ENCODE measurements around the gene OR51B4. TPM values are rescaled to one million over a fixed set of nuclear protein-coding genes. Genes with fewer than 3 reads are reported as not detected.

The OR51B4 gene
- total and polyA plus RNA-seq, 2 of the 13 experiments (the other 11 are each of a cell fraction or from before 2014, with no cell fraction given), result 0.11 to 0.33 TPM

- Histone ChIP-seq H3K79me2 (ENCODE audit: insufficient read depth, low read length) (no peaks in the 10 kb centered on the region), H3K9ac (ENCODE audit: insufficient read depth, low read depth, low read length) (no peak overlapping the region), H3K9me3 (ENCODE audit: low read length) (no peaks in the 10 kb centered on the region), H3K4me1 (ENCODE audit: insufficient read depth, low read length) (no peaks in the 10 kb centered on the region), H3K4me3 (replicated peaks in 1 of 3; ENCODE audit: insufficient read depth in 1 of 3, low read depth in 2 of 3, low read length in 3 of 3) (no peak overlapping the region), H2AFZ (ENCODE audit: low read length) (no peak overlapping the region), H4K20me1 (ENCODE audit: insufficient read depth, low read length) (no peaks in the 10 kb centered on the region), H3K27ac (ENCODE audit: extremely low read length, insufficient read depth, low read length) (no peak overlapping the region), H3K4me2 (ENCODE audit: low read depth, low read length) (no peak overlapping the region), H3K36me3 (replicated peaks in 1 of 2; ENCODE audit: control insufficient read depth in 1 of 2, insufficient read depth in 2 of 2, low read length in 2 of 2) (no peaks in the 10 kb centered on the region), H3K27me3 (ENCODE audit: control insufficient read depth in 1 of 2, insufficient read depth in 2 of 2, low read length in 2 of 2) (peaks cover 0 to 2% of the 10 kb centered on the region in 2 experiments; a peak in 2 of 5 replicates)
- DNase-seq (ENCODE audit: low spot score), result no peak
- BruUV-seq (replicated peaks), result no TSS peak
- in situ Hi-C loops (cut with HindIII; ENCODE audit: extremely low pct_ligation_motif_present, low pct_unique_long_range_greater_than_20kb) (no loop called here), intact Hi-C loops (cut with micrococcal nuclease; ENCODE audit: unreplicated experiment) (no loop called here)
- TF ChIP-seq ZNF530 (CRISPR knock-in tag; IDR thresholded peaks at IDR 0.05; ENCODE audit: low read depth), result no peak
- TF ChIP-seq ZKSCAN1 (IDR thresholded peaks at IDR 0.05; ENCODE audit: low read length), result no peak
- TF ChIP-seq ZNF569 (CRISPR knock-in tag; IDR thresholded peaks at IDR 0.05; ENCODE audit: borderline replicate concordance), result no peak
- TF ChIP-seq SMARCC2 (IDR thresholded peaks at IDR 0.05), result no peak
- TF ChIP-seq SIX1 (CRISPR knock-in tag; IDR thresholded peaks at IDR 0.05; ENCODE audit: borderline replicate concordance), result no peak
- no peak for TF ChIP-seq ZBTB38 (CRISPR knock-in tag; IDR thresholded peaks at IDR 0.05)
- no peak for TF ChIP-seq ZFP41 (CRISPR knock-in tag; IDR thresholded peaks at IDR 0.05; ENCODE audit: borderline replicate concordance)
- no peak for TF ChIP-seq NKX3-1 (CRISPR knock-in tag; IDR thresholded peaks at IDR 0.05)
- TF ChIP-seq SATB2 (CRISPR knock-in tag; IDR thresholded peaks at IDR 0.05), result no peak
- TF ChIP-seq CEBPZ (IDR thresholded peaks at IDR 0.05; ENCODE audit: low read length), result no peak
- no peak for TF ChIP-seq FOXC1 (CRISPR knock-in tag; IDR thresholded peaks at IDR 0.05; ENCODE audit: borderline replicate concordance)
- no peak for TF ChIP-seq SRF (IDR thresholded peaks at IDR 0.05; ENCODE audit: low read depth, low read length)
- TF ChIP-seq PHF21A (CRISPR knock-in tag; IDR thresholded peaks at IDR 0.05), result no peak
- no peak for TF ChIP-seq DPF2 (CRISPR knock-in tag; IDR thresholded peaks at IDR 0.05; ENCODE audit: borderline replicate concordance, low read depth)
- no peak for TF ChIP-seq ZNF615 (CRISPR knock-in tag; IDR thresholded peaks at IDR 0.05; ENCODE audit: borderline replicate concordance)
- TF ChIP-seq CEBPB (IDR thresholded peaks at IDR 0.05; ENCODE audit: borderline replicate concordance, low read depth, low read length), result no peak
- ATAC-seq, result no peak
- POLR2A ChIA-PET, result no interaction called here
- CTCF ChIA-PET (ENCODE audit: low intra/inter-chr PET ratio, low total read pairs), result no interaction called here
- no peak for FAIRE-seq
- WGBS (ENCODE audit: low lambda C conversion rate), result 0% methylated on average over 2 of the region's 2 CpGs
Observed at GRCh38 chr11:5251746-5252145, 50.0 kb downstream of the OR51B4 start.

Measured in HepG2 (cell line).